Stimulated activated CD4-positive, alpha-beta T cell treated with anti-CD3 and anti-CD28 coated beads, TNF-alpha, amount 100 ng/mL, for 48 hours (primary cell): ENCODE results near the gene LTBP3.
"Not testable (repeated sequence)": the region's sequence is repeated elsewhere in the genome, so short reads cannot be mapped to it uniquely, and the experiment has no call there.

Experiments used
- DNase-seq, 3 donors: peaks; one replicate each; pipeline ENCODE4 v3.0.0-alpha.2; 2020; ENCODE audit warnings: low read depth in 3 of 3

Gene LTBP3

DNA sequence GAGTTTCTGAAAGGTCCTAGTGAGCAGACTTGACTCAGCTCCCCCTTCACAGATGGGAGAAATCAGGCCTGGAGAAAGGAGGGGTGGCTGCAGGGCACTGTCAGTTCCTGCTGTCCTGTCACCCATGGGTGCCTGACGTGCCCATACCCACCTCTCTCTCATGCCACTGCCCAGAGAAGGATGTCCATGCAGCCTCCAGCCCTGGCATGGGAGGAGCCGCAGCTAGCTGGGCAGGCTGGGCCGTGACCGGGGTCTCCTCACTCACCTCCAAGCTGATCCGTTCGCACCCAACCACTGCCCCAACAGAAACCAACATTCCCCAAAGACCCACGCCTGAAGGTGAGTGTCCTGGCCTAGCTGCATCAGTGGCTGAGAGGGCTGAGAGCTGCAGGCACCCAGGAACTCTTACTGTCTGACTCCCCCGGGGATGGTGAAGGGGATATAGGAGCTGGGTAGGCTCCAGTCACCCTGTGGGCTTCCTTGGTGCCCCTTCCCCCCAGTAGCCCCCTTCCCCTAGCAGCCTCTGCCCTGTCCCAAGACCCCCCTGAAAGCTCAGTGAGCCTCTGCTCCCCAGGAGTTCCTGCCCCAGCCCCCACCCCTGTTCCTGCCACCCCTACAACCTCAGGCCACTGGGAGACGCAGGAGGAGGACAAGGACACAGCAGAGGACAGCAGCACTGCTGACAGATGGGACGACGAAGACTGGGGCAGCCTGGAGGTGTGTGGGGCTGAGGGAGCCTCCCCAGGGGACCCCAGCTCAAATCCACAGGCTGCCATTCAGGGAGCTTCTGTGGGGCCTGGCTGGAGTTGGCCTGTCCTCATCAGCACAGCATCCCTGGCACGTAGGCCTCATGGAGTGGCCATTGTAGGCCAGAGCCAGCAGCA lies 21.5 kb downstream of the LTBP3 start:
- DNase-seq = no peak

DNA sequence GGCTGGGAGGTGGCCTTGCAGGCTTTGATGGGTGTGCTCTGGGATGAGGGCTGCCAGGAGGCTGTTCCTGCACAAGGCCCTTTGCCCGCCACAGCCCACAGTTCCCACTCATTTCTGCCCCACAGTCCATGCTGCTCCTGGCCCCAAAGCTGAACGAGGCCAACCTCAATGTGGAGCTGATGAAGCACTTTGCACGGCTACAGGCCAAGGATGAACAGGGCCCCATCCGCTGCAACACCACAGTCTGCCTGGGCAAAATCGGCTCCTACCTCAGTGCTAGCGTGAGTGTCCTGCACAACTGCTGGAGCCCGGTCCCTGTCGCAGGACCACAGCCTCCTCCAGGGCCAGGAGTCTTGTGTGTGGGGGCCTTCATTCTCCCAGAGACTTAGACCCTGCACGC lies 23.1 kb downstream of the LTBP3 start:
- no peak for DNase-seq

DNA sequence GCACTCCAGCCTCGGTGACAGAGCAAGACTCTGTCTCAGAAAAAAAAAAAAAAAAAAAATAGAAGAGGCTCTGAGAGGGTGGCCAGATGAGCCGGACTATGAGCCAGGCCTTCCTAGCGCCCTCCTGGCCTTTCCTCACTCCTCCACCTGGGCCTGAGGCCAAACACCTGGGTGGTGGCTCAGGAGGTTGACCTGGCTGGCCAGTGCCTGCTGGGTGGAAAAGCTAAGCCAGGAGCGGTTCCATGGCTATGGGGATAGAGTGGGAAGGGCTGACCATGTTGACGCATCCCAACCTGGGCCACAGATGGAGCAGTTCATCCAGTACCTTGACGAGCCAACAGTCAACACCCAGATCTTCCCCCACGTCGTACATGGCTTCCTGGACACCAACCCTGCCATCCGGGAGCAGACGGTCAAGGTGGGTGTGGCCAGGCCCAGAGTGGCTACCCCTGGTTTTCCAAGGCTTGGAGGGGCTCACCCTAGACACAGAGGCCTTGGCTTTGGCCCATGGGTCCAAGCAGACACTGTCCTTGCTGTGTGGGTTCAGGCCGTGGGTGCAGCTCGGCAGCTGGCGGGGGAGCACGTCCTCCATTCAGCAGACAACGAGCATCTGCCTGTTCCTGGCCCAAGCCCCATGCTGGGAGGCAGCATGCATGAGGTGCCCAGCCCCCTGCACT lies 25.6 kb downstream of the LTBP3 start:
- no peak for DNase-seq

DNA sequence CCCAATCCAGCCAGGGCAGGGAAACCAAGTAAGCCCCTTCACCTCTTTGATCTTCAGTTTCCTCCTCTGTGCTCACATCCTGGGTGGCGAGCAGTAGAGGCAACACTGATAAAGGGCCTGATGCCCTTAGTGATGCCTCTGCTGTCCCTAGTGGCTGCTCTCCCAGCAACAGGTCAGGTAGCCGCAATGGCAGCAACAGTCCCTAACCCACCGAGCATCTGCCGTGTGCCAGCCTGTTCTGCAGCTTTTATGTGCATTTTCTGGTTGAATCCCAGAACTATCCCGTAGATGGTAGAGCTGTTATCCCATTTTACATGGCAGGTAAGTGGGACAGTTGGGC lies 28.0 kb downstream of the LTBP3 start:
- no peak for DNase-seq

DNA sequence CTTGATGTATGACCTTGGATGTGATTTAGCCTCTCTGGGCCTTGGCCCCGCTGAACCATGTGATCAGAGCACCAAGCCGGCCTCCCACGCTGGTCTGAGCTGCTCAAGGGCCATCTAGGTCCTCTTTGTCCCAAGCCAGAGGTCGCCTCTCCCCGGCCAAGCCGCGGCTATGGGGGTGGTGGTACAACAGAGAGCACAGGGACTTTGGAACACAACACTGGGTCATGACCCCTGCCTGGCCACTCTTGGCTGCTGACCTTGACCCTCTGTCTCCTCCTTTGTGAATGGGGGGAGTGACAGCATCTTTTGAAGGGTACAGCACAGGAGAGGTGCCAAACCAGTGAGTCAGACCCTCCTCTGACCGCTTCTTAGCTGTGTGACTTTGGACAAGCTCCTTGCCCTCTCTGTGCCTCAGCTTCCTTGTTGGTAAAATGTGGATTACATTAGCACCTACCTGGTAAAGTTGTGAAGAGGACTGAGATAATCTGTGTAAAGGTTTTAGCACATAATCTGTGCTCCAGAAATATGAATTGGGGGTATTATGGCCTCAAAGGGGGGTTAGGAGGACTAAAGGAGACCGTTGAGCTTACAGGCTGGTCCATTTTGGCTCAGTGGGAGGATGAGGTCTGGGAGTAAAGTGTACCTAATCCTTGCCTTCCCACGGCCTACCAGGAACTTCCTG lies 28.5 kb downstream of the LTBP3 start:
- no peak for DNase-seq

DNA sequence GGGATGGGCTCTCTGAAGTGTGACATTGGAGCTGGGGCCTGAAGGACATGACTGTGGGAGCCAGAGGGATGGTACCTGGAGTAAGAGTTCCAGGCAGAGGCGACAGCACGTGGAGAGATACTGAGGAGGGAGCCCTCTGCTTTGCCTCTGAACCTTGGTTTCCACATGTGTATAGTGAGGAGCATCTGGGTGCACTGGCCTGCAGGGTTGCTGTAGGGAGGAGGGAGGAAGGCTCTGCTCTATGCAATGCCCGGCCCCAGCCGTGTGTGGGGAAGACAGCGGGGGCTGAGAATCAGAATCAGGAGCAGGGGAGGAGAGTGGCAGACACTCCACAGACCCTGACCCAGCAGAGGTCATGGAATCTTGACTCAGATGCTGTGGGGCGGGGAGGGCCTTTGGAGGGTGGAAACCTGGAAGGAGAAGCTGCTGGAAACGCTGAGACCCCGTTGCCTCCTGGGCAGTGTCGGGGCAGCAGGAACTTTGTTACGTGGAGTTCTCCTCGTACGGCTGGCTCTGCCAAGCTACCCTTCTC lies 29.3 kb downstream of the LTBP3 start:
- DNase-seq = no peak

DNA sequence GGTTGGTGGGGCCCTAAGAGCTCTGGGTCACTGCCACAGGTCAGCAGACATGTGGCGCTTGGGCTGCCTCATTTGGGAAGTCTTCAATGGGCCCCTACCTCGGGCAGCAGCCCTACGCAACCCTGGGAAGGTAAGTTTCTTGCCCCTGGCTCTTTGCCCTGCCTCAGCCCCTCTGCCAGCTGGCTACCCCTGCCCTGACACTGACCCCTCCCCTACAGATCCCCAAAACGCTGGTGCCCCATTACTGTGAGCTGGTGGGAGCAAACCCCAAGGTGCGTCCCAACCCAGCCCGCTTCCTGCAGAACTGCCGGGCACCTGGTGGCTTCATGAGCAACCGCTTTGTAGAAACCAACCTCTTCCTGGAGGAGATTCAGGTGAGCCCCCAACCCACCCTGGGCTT lies 31.4 kb downstream of the LTBP3 start:
- DNase-seq = no peak

DNA sequence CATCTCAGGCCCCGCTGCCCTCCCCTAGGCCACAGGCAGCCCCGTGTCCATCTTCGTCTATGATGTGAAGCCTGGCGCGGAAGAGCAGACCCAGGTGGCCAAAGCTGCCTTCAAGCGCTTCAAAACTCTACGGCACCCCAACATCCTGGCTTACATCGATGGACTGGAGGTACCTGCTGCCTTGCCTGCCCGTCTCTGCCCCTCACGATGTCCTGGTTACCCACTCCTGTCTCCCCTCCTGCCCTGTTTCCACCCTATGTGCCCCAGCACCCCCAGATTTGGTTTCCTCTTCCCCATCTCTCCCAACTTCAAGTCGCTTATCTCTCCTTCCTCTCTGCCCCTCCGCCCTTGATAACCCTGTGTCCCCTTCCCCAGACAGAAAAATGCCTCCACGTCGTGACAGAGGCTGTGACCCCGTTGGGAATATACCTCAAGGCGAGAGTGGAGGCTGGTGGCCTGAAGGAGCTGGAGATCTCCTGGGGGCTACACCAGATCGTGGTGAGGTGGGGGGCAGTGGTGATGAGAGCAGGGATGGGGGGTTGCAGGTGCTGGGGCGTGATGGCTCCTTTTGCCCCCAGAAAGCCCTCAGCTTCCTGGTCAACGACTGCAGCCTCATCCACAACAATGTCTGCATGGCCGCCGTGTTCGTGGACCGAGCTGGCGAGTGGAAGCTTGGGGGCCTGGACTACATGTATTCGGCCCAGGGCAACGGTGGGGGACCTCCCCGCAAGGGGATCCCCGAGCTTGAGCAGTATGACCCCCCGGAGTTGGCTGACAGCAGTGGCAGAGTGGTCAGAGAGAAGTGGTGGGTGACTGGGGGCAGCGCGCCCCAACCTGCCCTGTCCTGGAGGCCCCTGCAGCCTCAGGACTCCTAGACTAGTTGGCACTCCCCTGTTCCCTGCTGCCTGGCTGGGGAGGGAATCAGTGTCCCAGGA lies 32.3 kb downstream of the LTBP3 start:
- DNase-seq = no peak

DNA sequence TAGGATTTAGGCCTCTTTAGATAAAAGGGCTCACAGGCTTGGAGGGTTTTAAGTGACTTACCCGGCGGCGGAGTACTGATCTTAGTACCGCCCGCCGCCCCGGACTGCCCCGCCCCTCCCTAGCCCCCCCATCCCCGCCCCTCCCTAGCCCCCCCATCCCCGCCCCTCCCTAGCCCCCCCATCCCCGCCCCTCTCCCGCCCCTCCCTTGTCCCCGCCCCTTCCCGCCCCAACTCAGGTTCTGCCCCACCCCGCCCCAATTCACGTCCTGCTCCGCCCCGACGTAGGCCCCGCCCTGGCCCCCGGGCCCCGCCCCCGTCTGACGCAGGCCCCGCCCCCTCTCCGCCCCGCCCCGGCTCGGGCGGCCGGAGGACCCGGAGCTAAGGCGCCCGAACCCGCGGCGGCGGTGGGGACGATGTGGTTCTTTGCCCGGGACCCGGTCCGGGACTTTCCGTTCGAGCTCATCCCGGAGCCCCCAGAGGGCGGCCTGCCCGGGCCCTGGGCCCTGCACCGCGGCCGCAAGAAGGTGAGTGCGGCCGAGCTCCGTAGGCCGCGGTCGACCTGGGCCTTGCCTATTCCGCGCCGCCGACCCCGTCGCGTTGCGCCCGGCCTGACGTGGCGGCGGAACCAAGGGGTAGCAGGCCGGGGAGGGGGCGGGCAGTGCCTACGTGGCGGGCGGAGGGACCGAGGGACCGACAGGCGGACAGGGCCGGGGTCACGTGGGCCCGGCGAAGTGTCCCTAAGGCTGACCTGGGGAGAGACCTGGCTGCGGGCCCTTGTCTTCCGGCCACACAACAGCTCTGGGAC lies 33.2 kb downstream of the LTBP3 start, which contains the start of gene SCYL1:
SCYL1 (plus strand) TSS at position 343 of the 805 bp plus-strand sequence; CDS start at position 414, 71 bp downstream.
- DNase-seq = peak; percentile 70 to 80 (median 71)

DNA sequence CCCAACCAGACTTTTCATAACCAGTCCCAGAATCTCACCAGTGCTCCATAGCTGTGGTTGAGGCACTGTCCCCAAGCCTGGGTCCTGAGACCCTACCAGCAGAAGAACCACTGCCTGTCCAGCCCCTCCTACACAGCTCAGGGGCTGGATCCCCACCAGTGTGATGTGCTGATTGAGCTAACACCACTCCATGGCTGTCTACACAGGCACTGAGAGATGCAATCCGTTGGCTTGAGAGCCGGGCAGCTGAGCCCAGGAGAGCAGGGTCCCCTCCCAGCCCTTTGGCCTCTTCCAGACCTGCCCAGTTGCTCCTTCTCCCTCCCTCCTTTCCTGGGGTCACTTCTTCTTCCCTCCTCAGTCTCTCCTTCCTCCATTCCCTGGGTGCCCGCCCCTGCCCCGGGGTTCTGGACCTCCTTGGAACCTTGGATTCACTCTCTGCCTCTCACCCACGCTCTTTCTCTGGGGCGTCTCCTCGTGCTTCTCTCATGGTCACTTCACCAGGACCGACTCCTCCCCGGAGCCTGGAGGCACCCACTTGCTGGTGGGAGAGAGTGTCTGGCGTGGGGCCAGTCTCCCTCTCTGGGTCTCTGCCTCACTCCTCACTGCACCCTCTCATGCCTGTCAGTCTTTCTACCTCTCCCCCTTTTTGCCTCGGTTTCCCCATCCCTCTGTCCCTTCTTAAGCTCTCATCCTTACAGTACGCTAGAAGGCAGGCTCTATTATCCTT lies 34.0 kb downstream of the LTBP3 start:
- DNase-seq = no peak

DNA sequence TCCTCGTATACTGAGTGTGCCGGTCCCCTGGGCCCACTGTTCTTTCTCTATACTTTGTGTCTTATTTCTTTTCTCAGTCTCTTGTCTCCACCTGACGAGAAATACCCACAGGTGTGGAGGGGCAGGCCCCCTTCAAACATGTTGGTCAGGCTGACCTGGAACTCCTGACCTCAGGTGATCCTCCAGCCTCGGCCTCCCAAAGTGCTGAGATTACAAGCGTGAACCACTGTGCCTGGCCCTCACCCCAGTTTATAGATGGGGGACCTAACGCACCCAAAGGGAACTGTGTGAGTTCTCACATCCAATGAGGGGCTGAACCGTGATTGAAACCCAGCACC lies 34.6 kb downstream of the LTBP3 start:
- not testable (repeated sequence) for DNase-seq

DNA sequence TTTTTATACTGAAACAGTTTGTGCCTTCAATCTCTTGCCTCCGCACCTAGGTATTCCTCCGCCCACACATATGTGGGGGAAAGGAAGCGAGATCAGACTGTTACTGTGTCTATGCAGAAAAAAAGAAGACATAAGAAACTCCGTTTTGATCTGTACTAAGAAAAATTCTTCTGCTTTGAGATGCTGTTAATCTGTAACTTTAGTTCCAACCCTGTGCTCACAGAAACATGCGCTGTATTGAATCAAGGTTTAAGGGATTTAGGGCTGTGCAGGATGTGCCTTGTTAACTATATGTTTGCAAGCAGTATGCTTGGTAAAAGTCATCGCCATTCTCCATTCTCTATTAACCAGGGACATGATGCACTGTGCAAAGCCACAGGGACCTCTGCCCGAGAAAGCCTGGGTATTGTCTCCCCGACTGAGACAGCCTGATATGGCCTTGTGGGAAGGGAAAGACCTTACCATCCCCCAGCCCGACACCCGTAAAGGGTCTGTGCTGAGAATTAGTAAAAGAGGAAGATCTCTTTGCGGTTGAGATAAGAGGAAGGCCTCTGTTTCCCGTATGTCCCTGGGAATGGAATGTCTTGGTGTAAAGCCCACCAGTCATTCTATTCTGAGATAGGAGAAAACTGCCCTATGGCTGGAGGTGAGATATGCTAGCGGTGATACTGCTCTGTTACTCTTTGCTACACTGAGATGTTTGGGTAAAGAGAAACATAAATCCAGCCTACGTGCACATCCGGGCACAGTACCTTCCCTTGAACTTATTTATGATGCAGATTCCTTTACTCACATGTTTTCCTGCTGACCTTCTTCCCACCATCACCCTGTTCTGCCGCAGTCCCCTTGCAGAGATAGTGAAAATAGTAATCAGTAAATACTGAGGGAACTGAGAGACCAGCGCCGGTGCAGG lies 35.2 kb downstream of the LTBP3 start:
- not testable (repeated sequence) for DNase-seq

DNA sequence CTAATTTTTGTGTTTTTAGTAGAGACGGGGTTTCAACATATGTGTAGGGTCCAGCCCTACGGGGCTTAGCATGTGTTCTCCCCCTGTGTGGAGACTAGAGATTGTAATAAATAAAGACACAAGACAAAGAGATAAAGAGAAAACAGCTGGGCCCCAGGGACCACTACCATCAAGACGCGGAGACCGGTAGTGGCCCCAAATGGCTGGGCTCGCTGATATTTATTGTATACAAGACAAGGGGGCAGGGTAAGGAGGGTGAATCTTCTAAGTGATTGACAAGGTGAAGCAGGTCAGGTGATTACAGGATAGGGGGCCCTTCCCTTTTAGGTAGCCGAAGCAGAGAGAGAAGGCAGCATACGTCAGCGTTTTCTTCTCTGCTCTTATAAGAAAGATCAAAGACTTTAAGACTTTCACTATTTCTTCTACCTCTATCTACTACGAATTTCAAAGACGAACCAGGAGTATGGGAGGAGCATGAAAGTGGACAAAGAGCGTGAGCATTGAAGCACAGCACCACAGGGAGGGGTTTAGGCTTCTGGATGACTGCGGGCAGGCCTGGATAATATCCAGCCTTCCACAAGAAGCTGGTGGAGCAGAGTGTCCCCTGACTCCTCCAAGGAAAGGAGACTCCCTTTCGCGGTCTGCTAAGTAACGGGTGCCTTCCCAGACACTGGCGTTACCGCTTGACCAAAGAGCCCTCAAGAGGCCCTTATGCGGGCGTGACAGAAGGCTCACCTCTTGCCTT lies 36.2 kb downstream of the LTBP3 start:
- DNase-seq = not testable (repeated sequence)

DNA sequence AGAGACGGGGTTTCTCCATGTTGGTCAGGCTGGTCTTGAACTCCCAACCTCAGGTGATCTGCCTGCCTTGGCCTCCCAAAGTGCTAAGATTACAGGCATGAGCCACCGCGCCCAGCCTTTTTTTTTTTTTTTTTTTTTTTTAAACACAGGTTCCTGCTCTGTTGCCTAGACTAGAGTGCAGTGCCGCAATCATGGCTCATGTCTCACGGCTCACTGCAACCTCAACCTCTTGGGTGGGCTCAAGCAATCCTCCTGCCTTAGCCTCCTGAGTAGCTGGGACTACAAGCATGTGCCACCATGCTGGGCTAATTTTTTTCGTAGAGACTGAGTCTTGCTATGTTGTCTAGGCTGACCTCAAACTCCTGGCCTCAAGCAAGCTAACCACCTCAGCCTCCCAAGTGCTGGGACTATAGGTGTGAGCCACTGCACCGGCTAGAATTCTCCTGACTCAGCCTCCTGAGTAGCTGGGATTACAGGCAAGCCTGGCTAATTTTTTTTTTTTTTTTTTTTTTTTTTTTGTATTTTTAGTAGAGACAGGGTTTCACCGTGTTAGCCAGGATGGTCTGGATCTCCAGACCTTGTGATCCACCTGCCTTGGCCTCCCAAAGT lies 39.1 kb downstream of the LTBP3 start:
- DNase-seq = not testable (repeated sequence)

DNA sequence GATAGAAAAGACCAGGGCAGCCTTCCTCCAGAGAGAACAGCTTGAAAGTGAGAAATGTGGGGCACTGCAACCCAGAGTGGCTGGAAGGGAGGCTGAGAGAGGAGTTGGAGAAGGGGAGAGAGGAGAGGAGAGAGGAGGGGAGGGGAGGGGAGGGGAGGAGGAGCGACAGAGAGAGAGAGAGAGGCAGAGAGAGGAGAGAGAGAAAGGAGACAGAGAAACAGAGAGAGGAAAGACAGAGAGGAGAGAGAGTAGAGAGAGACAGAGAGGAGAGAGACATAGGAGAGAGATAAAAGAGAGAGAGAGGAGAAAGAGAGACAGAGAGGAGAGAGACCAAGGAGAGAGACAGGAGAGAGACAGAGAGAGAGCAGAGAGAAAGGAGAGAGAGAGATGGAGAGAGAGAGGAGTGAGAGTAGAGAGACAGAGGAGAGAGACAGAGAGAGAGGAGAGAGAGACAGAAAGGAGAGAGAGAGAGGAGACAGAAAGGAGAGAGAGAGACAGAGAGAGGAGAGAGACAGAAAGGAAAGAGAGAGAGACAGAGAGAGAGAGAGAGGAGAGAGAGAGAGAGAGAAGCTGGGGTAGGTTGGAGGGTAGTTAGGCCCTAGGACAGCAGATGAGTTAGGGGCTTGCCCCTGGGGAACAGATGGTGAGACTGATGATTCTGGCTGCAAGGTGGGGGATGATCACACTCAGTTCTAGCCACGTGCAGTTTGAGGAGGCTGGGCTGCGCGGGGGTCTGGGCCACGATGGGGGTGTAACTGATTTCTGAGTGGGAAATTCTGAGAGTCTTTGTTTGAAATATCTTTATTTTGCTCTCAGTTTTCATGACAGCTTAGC lies 41.8 kb downstream of the LTBP3 start:
- no peak for DNase-seq

DNA sequence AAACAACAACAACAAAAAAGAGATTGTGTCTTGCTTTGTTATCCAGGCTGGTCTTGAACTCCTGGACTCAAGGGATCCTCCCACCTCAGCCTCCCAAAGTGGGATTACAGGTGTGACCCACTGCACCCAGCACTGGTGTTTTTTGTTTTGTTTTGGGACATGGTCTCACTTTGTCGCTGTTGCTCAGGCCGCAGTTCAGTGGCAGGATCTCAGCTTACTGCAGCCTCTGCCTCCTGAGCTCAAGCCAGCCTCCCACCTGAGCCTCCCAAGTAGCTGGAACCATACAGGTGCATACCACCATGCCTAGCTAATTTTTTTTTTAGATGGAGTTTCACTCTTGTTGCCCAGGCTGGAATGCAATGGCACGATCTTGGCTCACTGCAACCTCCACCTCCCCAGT lies 45.8 kb downstream of the LTBP3 start:
- DNase-seq = not testable (repeated sequence)
